Measurements from ENCODE around the gene COPB2. TPM values are rescaled to one million over a fixed set of nuclear protein-coding genes. Genes with fewer than 3 reads are reported as not detected.

The COPB2 gene
- total and polyA plus RNA-seq, 2 donors (not counting 3 experiments of a cell fraction or from before 2014, with no cell fraction given): 72.1 to 146 TPM

DNA sequence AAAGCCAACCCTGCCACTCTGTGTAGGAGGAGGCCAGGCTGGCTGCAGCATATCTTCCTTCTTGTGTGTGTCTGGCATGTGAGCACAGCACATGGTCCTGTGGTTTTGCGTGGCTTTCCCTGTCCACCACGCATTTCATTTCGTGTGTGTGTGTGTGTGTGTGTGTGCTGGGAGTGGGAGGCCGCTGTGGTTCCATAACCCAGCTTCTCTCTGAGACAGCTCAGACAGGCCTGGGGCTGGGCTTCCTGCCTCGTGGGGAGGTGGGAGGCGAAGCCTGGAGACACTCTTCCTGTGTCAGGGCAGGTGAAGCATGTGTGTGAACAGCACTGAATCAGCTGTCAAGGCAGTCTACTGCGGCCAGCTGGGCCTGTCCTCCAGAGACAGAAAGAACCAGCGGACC, 61.6 kb downstream of the COPB2 start:
- Histone ChIP-seq H4K20me1 (replicated peaks; ENCODE audit: control insufficient read depth, extremely low read depth, insufficient read depth, low read length) (no peaks in the 10 kb centered on the region), H3K27ac (ENCODE audit: insufficient read depth, low read depth, low read length) (no peak overlapping the region), H3K9me1 (replicated peaks; ENCODE audit: control insufficient read depth, extremely low read depth, insufficient read depth, low read length) (no peaks in the 10 kb centered on the region), H3K4me2 (ENCODE audit: insufficient read depth, low read length) (no peak overlapping the region), H2AFZ (ENCODE audit: low read depth, low read length) (no peak overlapping the region), H3K4me3 (replicated peaks in 1 of 3; ENCODE audit: insufficient read depth in 1 of 3, low read depth in 1 of 3, low read length in 3 of 3) (no peak overlapping the region), H3K79me2 (ENCODE audit: control insufficient read depth, insufficient read depth, low read length) (no peaks in the 10 kb centered on the region), H3K9ac (replicated peaks; ENCODE audit: extremely low read depth, insufficient read depth, low read length) (no peak overlapping the region), H3K4me1 (ENCODE audit: control insufficient read depth, extremely low read depth, insufficient read depth, low read length) (peaks cover 3% of the 10 kb centered on the region), H3K36me3 (ENCODE audit: control insufficient read depth in 2 of 2, extremely low read depth in 1 of 2, insufficient read depth in 2 of 2, low read length in 2 of 2) (no peaks in the 10 kb centered on the region), H3K9me3 (replicated peaks; ENCODE audit: control insufficient read depth, insufficient read depth, low read length) (no peaks in the 10 kb centered on the region), H3K27me3 (ENCODE audit: control insufficient read depth in 2 of 2, insufficient read depth in 2 of 2, low read length in 2 of 2) (peaks cover 2 to 15% of the 10 kb centered on the region in 2 experiments)
- ChIA-PET POLR2A (no interaction called here), CTCF (interaction anchor here (0.6 to 5.4 kb wide), 7 partner anchors 9 to 910 kb away, joined by 5 to 140 read pairs (median 7); no protein-coding TSS in a partner anchor)
- DNase-seq (ENCODE audit: low read depth, low spot score): no peak
- FAIRE-seq: no peak
- no TSS peak for BruUV-seq (replicated peaks)
- intact Hi-C loops (cut with micrococcal nuclease): loop anchor here (2.0 kb wide), 1 partner anchor 391 kb away; no protein-coding TSS in a partner anchor
- TF ChIP-seq GATA2 (IDR thresholded peaks at IDR 0.05; ENCODE audit: insufficient read depth, insufficient read length, low read depth, low read length): no peak
- TF ChIP-seq POLR2A (IDR thresholded peaks at IDR 0.05; ENCODE audit: low read depth, low read length): no peak
- no peak for TF ChIP-seq MAX (IDR thresholded peaks at IDR 0.05; ENCODE audit: insufficient read depth, insufficient read length)
- TF ChIP-seq POLR2AphosphoS5 (IDR thresholded peaks at IDR 0.05; ENCODE audit: insufficient read depth, low read depth, low read length): no peak
- TF ChIP-seq EZH2 (IDR thresholded peaks at IDR 0.05; ENCODE audit: borderline replicate concordance, low read depth, low read length, severe bottlenecking): no peak
- TF ChIP-seq JUN (IDR thresholded peaks at IDR 0.05; ENCODE audit: borderline replicate concordance, insufficient read depth, insufficient read length, low read depth): no peak
- TF ChIP-seq, protein P1, sequence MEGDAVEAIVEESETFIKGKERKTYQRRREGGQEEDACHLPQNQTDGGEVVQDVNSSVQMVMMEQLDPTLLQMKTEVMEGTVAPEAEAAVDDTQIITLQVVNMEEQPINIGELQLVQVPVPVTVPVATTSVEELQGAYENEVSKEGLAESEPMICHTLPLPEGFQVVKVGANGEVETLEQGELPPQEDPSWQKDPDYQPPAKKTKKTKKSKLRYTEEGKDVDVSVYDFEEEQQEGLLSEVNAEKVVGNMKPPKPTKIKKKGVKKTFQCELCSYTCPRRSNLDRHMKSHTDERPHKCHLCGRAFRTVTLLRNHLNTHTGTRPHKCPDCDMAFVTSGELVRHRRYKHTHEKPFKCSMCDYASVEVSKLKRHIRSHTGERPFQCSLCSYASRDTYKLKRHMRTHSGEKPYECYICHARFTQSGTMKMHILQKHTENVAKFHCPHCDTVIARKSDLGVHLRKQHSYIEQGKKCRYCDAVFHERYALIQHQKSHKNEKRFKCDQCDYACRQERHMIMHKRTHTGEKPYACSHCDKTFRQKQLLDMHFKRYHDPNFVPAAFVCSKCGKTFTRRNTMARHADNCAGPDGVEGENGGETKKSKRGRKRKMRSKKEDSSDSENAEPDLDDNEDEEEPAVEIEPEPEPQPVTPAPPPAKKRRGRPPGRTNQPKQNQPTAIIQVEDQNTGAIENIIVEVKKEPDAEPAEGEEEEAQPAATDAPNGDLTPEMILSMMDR (IDR thresholded peaks at IDR 0.05; ENCODE audit: extremely low read depth in 1 of 2, insufficient read depth in 1 of 2, low read depth in 1 of 2, low read length in 2 of 2): no peak
- no peak for TF ChIP-seq MYC (IDR thresholded peaks at IDR 0.05; ENCODE audit: low read depth, low read length)
- no peak for TF ChIP-seq FOS (IDR thresholded peaks at IDR 0.05; ENCODE audit: borderline replicate concordance, insufficient read depth, low read length)
- dilution Hi-C loops (cut with MboI; ENCODE audit: extremely low pct_ligation_motif_present, low sequenced_read_pairs): no loop called here
